Duodenal mucosa (tissue), 2 donors: ENCODE results near the gene CPA5.

ENCODE experiments used
- H3K27ac ChIP-seq: one replicate; pipeline ENCODE4 v1.7.0; 2013; ENCODE audit warnings: low read depth, low read length
- H3K27me3 ChIP-seq, 2 donors: one replicate each; pipeline ENCODE4 v1.7.0; 2013; ENCODE audit warnings: low read length in 2 of 2, control low read depth in 1 of 2; ENCODE audit not compliant: insufficient read depth in 2 of 2, control insufficient read depth in 1 of 2
- H3K36me3 ChIP-seq, 2 donors: one replicate each; pipeline ENCODE4 v1.7.0; 2013; ENCODE audit warnings: low read length in 2 of 2, control low read depth in 1 of 2; ENCODE audit not compliant: insufficient read depth in 2 of 2, control insufficient read depth in 1 of 2
- H3K4me1 ChIP-seq, 2 donors: one replicate each; pipeline ENCODE4 v1.7.0; 2013; ENCODE audit warnings: low read length in 2 of 2, control low read depth in 1 of 2; ENCODE audit not compliant: insufficient read depth in 2 of 2, control insufficient read depth in 1 of 2
- H3K4me3 ChIP-seq, 2 donors: one replicate each; pipeline ENCODE4 v1.7.0; 2013; ENCODE audit warnings: low read length in 2 of 2, low read depth in 1 of 2
- H3K9ac ChIP-seq, 2 donors: one replicate each; pipeline ENCODE4 v1.7.0; 2013; ENCODE audit warnings: low read length in 2 of 2, low read depth in 1 of 2
- H3K9me3 ChIP-seq, 2 donors: one replicate each; pipeline ENCODE4 v1.7.0; 2013; ENCODE audit warnings: low read length in 2 of 2, control low read depth in 1 of 2; ENCODE audit not compliant: control insufficient read depth in 1 of 2

CPA5 gene

GRCh38 chr7:130397051-130397757, 52.6 kb downstream of the CPA5 start:
- Histone ChIP-seq H3K4me3 (no peak overlapping the region), H3K27me3 (no peaks in the 10 kb centered on the region), H3K9ac (no peak overlapping the region), H3K4me1 (peaks cover 1 to 7% of the 10 kb centered on the region in 2 donors), H3K9me3 (no peaks in the 10 kb centered on the region), H3K36me3 (no peaks in the 10 kb centered on the region), H3K27ac (no peak overlapping the region)

DNA sequence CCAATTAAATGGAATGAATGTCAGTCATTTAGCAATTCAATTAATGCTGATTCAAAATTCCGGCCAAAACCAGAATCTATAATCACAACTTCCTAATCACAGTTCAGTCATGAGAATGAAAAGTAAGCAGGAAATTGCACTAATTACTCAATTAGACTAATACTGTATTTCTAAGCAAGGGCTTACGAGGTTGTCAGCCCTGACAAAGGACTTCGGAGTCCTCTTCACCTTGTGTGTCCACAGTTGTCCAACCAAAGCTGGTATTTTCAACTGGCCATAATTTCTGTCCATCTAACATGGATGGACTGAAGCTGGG, 53.1 kb downstream of the CPA5 start:
- H3K27ac ChIP-seq: no peak overlapping the region
- no peaks in the 10 kb centered on the region for H3K9me3 ChIP-seq
- H3K36me3 ChIP-seq: peaks cover 0 to 3% of the 10 kb centered on the region in 2 donors
- H3K4me3 ChIP-seq: no peak overlapping the region
- peaks cover 0 to 2% of the 10 kb centered on the region in 2 donors for H3K4me1 ChIP-seq
- H3K27me3 ChIP-seq: no peaks in the 10 kb centered on the region
- no peak overlapping the region for H3K9ac ChIP-seq

DNA sequence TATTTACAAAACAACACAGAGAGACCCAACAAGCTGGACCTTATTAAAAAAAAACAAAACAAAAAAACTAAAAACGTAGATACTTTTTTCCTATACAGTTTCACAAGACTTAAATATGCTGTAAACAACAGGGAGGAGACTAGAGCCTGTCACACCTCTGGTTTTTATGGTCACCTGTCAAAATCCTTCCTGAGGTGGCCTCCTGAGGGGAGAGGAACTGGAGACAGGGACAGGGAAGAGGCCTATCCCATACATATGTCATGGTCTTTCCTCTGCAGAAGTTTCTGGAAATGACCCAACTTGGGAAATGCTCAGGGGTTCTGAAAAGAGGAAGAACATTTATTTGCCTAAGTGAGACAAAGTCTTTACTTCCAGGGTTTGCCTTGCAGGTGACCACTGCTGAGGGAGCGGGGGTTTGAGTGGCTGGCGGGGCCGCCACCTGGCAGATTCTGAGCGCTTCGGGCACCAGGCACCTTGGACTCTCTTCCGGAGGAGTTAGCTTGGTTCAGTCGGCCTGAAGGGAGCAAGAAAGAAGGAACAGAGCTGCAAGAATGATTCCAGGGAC, 54.0 kb downstream of the CPA5 start:
- no peaks in the 10 kb centered on the region for H3K27me3 ChIP-seq
- no peak overlapping the region for H3K4me3 ChIP-seq
- no peaks in the 10 kb centered on the region for H3K4me1 ChIP-seq
- no peak overlapping the region for H3K27ac ChIP-seq
- H3K9me3 ChIP-seq: no peaks in the 10 kb centered on the region
- H3K36me3 ChIP-seq: peaks cover 0 to 5% of the 10 kb centered on the region in 2 donors
- no peak overlapping the region for H3K9ac ChIP-seq

DNA sequence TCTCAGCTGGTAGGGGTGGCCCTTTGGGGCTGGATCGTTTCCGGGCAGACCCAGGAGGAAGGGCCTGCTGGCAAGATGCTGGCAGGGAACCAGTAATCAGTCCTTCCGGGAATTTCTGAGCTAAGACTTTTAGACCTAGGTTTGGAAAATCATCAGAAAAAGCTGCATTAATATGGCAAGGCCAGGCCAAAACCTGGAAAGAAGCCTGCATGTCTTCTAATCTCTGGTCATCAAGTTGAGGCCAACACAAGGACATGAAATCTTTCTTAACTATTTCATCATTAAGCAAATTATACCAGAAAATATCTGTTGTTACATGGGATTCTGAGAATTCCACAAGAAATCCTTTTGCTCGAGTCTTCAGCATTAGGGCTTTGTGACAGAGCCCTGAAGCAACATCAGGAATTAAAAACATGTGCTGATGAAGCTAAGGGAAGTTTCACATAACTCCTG, 55.5 kb downstream of the CPA5 start:
- no peak overlapping the region for H3K27ac ChIP-seq
- no peaks in the 10 kb centered on the region for H3K27me3 ChIP-seq
- H3K9ac ChIP-seq: no peak overlapping the region
- no peaks in the 10 kb centered on the region for H3K4me1 ChIP-seq
- no peak overlapping the region for H3K4me3 ChIP-seq
- no peaks in the 10 kb centered on the region for H3K9me3 ChIP-seq
- H3K36me3 ChIP-seq: peaks cover 0 to 5% of the 10 kb centered on the region in 2 donors

DNA sequence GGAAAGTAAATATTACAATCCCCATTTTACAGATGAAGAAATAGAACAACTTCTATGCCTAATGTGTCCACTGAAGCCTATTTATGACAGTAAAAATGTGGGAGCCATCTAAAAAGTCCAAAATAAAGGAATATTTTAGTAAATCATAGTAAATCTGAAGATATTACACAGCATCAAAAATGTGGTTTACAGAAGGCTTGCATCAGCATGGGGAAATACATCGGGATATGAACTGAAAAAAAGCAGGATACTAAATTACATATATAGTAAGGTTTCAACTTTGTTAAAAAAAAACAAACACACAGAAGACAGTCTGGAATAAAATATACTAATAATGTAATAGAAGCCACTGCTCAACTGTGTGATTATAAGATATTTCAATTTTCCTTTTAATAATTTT, 56.5 kb downstream of the CPA5 start:
- no peak overlapping the region for H3K27ac ChIP-seq
- H3K4me1 ChIP-seq: no peaks in the 10 kb centered on the region
- no peak overlapping the region for H3K4me3 ChIP-seq
- H3K9me3 ChIP-seq: no peaks in the 10 kb centered on the region
- no peak overlapping the region for H3K9ac ChIP-seq
- peaks cover 0 to 5% of the 10 kb centered on the region in 2 donors for H3K36me3 ChIP-seq
- H3K27me3 ChIP-seq: no peaks in the 10 kb centered on the region

DNA sequence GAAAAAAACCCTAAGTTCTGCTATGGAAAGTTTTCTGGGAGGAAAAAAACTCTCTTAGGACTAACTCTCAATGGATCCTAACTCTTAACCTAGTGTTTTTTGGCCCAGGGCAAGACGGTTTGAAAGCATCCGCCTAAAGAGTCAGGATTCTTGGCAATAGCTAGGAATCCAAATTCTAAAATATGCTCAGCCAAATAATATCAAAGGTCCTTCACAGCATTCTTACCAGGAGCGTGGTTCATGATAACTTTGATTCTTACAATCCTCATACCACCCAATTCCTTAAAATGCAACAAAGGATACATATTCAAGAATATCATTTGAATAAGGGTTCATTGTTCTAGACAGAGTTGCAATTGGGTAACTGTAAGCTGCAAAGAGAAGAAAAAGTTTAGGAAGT, 57.0 kb downstream of the CPA5 start:
- no peak overlapping the region for H3K9ac ChIP-seq
- H3K4me1 ChIP-seq: no peaks in the 10 kb centered on the region
- H3K4me3 ChIP-seq: no peak overlapping the region
- no peaks in the 10 kb centered on the region for H3K27me3 ChIP-seq
- no peak overlapping the region for H3K27ac ChIP-seq
- peaks cover 0 to 5% of the 10 kb centered on the region in 2 donors for H3K36me3 ChIP-seq
- H3K9me3 ChIP-seq: no peaks in the 10 kb centered on the region

- Histone ChIP-seq H3K4me3 (no peak overlapping the region), H3K4me1 (no peaks in the 10 kb centered on the region), H3K36me3 (peaks cover 0 to 5% of the 10 kb centered on the region in 2 donors), H3K9ac (no peak overlapping the region), H3K27me3 (no peaks in the 10 kb centered on the region), H3K9me3 (no peaks in the 10 kb centered on the region), H3K27ac (no peak overlapping the region)
These were observed 60.4 kb downstream of the CPA5 start for GRCh38 chr7:130405003-130405402.

DNA sequence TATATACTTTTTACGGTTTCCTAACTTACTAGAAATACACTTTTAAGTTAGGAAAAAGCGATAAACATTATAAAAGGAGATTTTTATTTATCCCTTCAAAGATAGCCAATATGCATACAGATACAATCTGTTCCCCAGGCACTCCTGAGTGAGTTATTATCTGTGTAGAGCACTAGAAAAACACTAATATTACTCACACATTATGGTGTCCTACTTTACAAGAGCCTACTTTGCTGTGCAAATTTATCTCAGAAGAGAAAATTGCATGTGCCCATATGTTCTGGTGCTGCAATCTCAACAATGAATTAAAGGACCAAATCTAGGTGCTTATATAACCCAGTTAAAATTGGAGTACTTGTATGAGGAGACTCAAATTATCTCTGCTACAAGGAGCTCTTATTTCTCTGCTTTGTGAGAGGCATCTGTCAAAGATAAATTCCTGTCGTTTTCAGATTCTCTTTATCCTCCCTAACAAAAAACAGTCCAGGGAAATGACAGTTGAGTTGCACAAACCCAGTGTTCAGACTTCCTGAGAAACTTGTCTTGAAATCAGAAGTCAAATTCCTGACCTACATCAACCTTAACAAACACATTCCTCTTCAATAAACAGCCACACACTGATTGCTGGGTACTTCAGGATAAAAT, 64.6 kb downstream of the CPA5 start:
- Histone ChIP-seq H3K4me1 (no peaks in the 10 kb centered on the region), H3K9me3 (no peaks in the 10 kb centered on the region), H3K36me3 (no peaks in the 10 kb centered on the region), H3K27ac (no peak overlapping the region), H3K4me3 (no peak overlapping the region), H3K9ac (no peak overlapping the region), H3K27me3 (no peaks in the 10 kb centered on the region)

GRCh38 chr7:130409712-130410072, 65.1 kb downstream of the CPA5 start:
- Histone ChIP-seq H3K36me3 (no peaks in the 10 kb centered on the region), H3K4me3 (no peak overlapping the region), H3K4me1 (no peaks in the 10 kb centered on the region), H3K27me3 (no peaks in the 10 kb centered on the region), H3K9ac (no peak overlapping the region), H3K27ac (no peak overlapping the region), H3K9me3 (no peaks in the 10 kb centered on the region)

GRCh38 chr7:130410868-130411541, 66.4 kb downstream of the CPA5 start:
- no peaks in the 10 kb centered on the region for H3K4me1 ChIP-seq
- no peaks in the 10 kb centered on the region for H3K27me3 ChIP-seq
- H3K9ac ChIP-seq: no peak overlapping the region
- H3K27ac ChIP-seq: no peak overlapping the region
- no peaks in the 10 kb centered on the region for H3K36me3 ChIP-seq
- no peaks in the 10 kb centered on the region for H3K9me3 ChIP-seq
- no peak overlapping the region for H3K4me3 ChIP-seq
